ENCODE results near the gene ACTL6A. TPM values are rescaled to one million over a fixed set of nuclear protein-coding genes. Genes with fewer than 3 reads are reported as not detected.

ACTL6A gene
- total and polyA plus RNA-seq, 2 of the 4 experiments (the other 2 are of a cell fraction) = 48.3 to 70.1 TPM

GRCh38 chr3:179531576-179531975, 31.1 kb upstream of the ACTL6A start:
- Histone ChIP-seq H4K8ac (ENCODE audit: low read depth in 2 of 2, low read length in 2 of 2) (no peak overlapping the region), H3K36me3 (ENCODE audit: control insufficient read depth, insufficient read depth, low read length) (no peaks in the 10 kb centered on the region), H3K79me1 (ENCODE audit: low read depth in 1 of 2, low read length in 2 of 2) (no peaks in the 10 kb centered on the region), H2BK20ac (ENCODE audit: low read depth, low read length) (no peak overlapping the region), H3K27me3 (ENCODE audit: control insufficient read depth, insufficient read depth, low read length) (0 out of 2 replicates have a peak, but pooled peaks cover 2% of the 10 kb centered on the region), H3K14ac (replicated peaks; ENCODE audit: low read depth, low read length) (no peak overlapping the region), H2AK9ac (replicated peaks; ENCODE audit: low read depth, low read length, poor library complexity) (no peak overlapping the region), H4K91ac (ENCODE audit: insufficient read depth, low read depth, low read length) (no peak overlapping the region), H3K23ac (ENCODE audit: low read depth, low read length) (no peak overlapping the region), H2AFZ (replicated peaks; ENCODE audit: low read length, poor library complexity) (no peak overlapping the region), H3K9ac (ENCODE audit: low read depth, low read length) (no peak overlapping the region), H3K9me3 (ENCODE audit: control insufficient read depth, insufficient read depth, low read length) (no peaks in the 10 kb centered on the region), H2BK5ac (ENCODE audit: low read depth, low read length, poor library complexity, severe bottlenecking) (no peak overlapping the region), H3K56ac (ENCODE audit: extremely low read depth, insufficient read depth, low read length) (no peak overlapping the region), H2BK120ac (ENCODE audit: low read depth, low read length) (no peak overlapping the region), H3K27ac (ENCODE audit: insufficient read depth, low read length) (no peak overlapping the region), H3K18ac (ENCODE audit: low read depth, low read length) (no peak overlapping the region), H3K4me3 (ENCODE audit: insufficient read depth, low read depth, low read length) (no peak overlapping the region), H3K9me1 (ENCODE audit: insufficient read depth, low read length) (peaks cover 3% of the 10 kb centered on the region; the same call in 1 of the 2 replicates), H3K4me1 (ENCODE audit: control insufficient read depth, insufficient read depth, low read length) (no peaks in the 10 kb centered on the region; the same call in 1 of the 2 replicates), H2AK5ac (ENCODE audit: low read depth, low read length) (no peak overlapping the region), H4K5ac (ENCODE audit: low read depth, low read length) (no peak overlapping the region), H4K20me1 (ENCODE audit: insufficient read depth, low read length) (no peaks in the 10 kb centered on the region), H3K4me2 (ENCODE audit: low read depth, low read length) (no peak overlapping the region), H2BK15ac (ENCODE audit: low read depth, low read length) (no peak overlapping the region), H3K4ac (ENCODE audit: low read depth, low read length) (no peak overlapping the region)
- CTCF ChIA-PET = no interaction called here
- DNase-seq (no peak), ATAC-seq (ENCODE audit: low read depth) (no peak)
- WGBS, 2 experiments (ENCODE audit: extremely low coverage in 2 of 2, insufficient read length in 1 of 2) = no CpG with 5 or more reads among the region's 2 CpGs
- dilution Hi-C loops (cut with HindIII; ENCODE audit: low sequenced_read_pairs, unreplicated experiment) (no loop called here), in situ Hi-C loops (cut with MboI; ENCODE audit: low sequenced_read_pairs) (no loop called here), intact Hi-C loops (cut with micrococcal nuclease) (no loop called here)
- no TSS peak for BruUV-seq (replicated peaks)
- TF ChIP-seq MXI1 (IDR thresholded peaks at IDR 0.05; ENCODE audit: borderline replicate concordance, low read depth, low read length) (no peak), ELK1 (IDR thresholded peaks at IDR 0.05; ENCODE audit: borderline replicate concordance, low read depth, low read length) (no peak), FOS (IDR thresholded peaks at IDR 0.05; ENCODE audit: low read depth, low read length) (no peak), SMC3 (IDR thresholded peaks at IDR 0.05; ENCODE audit: low read depth, low read length) (no peak), MAZ (IDR thresholded peaks at IDR 0.05; ENCODE audit: borderline replicate concordance, low read depth, low read length) (no peak), CTCF (conservative IDR thresholded peaks at IDR 0.05; ENCODE audit: low read depth, low read length) (no peak), CHD1 (IDR thresholded peaks at IDR 0.05; ENCODE audit: low read depth, low read length) (no peak), MAFK (IDR thresholded peaks at IDR 0.05; ENCODE audit: low read depth, low read length) (no peak), NFE2L2 (IDR thresholded peaks at IDR 0.05; ENCODE audit: low read depth, low read length) (no peak), BHLHE40 (IDR thresholded peaks at IDR 0.05; ENCODE audit: low read depth, low read length) (no peak), CEBPB (IDR thresholded peaks at IDR 0.05; ENCODE audit: low read depth, low read length) (no peak), POLR2A (IDR thresholded peaks at IDR 0.05; ENCODE audit: low read depth, low read length) (no peak), RAD21 (IDR thresholded peaks at IDR 0.05; ENCODE audit: low read length) (no peak), RFX5 (IDR thresholded peaks at IDR 0.05; ENCODE audit: low read depth, low read length) (no peak), RCOR1 (IDR thresholded peaks at IDR 0.05; ENCODE audit: insufficient replicate concordance, low read length) (no peak)
- TF ChIP-seq, protein P1, sequence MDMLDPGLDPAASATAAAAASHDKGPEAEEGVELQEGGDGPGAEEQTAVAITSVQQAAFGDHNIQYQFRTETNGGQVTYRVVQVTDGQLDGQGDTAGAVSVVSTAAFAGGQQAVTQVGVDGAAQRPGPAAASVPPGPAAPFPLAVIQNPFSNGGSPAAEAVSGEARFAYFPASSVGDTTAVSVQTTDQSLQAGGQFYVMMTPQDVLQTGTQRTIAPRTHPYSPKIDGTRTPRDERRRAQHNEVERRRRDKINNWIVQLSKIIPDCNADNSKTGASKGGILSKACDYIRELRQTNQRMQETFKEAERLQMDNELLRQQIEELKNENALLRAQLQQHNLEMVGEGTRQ (IDR thresholded peaks at IDR 0.05; ENCODE audit: low read depth, low read length) = no peak
- POLR2A ChIA-PET (ENCODE audit: unreplicated experiment) = no interaction called here

Data from IMR-90 (cell line).